22Rv1 (cell line): ENCODE results near the gene CCL22.

Experiments
- CTCF ChIP-seq: fragments of 450-650 bp; IDR thresholded peaks from 2 replicates; pipeline ENCODE4 v1.5.1; 2017; ENCODE audit warnings: mild to moderate bottlenecking
- ZFX ChIP-seq: fragments of 450-650 bp; IDR thresholded peaks from 2 replicates; pipeline ENCODE4 v1.6.1; 2017; ENCODE audit warnings: antibody characterized with exemption, borderline replicate concordance

GRCh38 chr16:57314161-57314785 is 44.3 kb upstream of the CCL22 start:
- TF ChIP-seq CTCF: no peak
- no peak for TF ChIP-seq ZFX
